Osteocyte (in vitro differentiated cells): ENCODE data around the gene C1QTNF12. TPM values are rescaled to one million over a fixed set of nuclear protein-coding genes. Genes with fewer than 3 reads are reported as not detected.

Source experiments
- DNase-seq: peaks from one replicate; pipeline ENCODE4 v3.0.0; 2021; ENCODE audit warnings: mixed read lengths; ENCODE audit not compliant: unreplicated experiment; ENCODE audit errors: extremely low spot score
- H3K27ac Mint-ChIP-seq: one replicate; pipeline ENCODE4 v1.8.0; 2021; ENCODE audit warnings: mild to moderate bottlenecking, mixed read lengths; ENCODE audit not compliant: unreplicated experiment
- H3K27me3 Mint-ChIP-seq: one replicate; pipeline ENCODE4 v1.8.0; 2021; ENCODE audit warnings: mixed read lengths; ENCODE audit not compliant: unreplicated experiment
- H3K36me3 Mint-ChIP-seq: one replicate; pipeline ENCODE4 v1.8.0; 2021; ENCODE audit warnings: mixed read lengths; ENCODE audit not compliant: unreplicated experiment
- H3K4me1 Mint-ChIP-seq: one replicate; pipeline ENCODE4 v1.8.0; 2021; ENCODE audit warnings: mixed read lengths; ENCODE audit not compliant: unreplicated experiment
- H3K4me3 Mint-ChIP-seq: one replicate; pipeline ENCODE4 v1.8.0; 2021; ENCODE audit warnings: mild to moderate bottlenecking, moderate library complexity, mixed read lengths; ENCODE audit not compliant: unreplicated experiment
- H3K9me3 Mint-ChIP-seq: one replicate; pipeline ENCODE4 v1.8.0; 2021; ENCODE audit warnings: mixed read lengths; ENCODE audit not compliant: unreplicated experiment
- CTCF ChIP-seq: fragments of 200-600 bp; sonication (generic); IDR thresholded peaks from 2 replicates; pipeline ENCODE4 v1.5.0; 2021; ENCODE audit warnings: antibody characterized with exemption, mild to moderate bottlenecking, moderate library complexity
- total RNA-seq: library from RNA; stranded (reverse); gene quantifications from 2 replicates; pipeline ENCODE4 v1.2.1, GENCODE V29; 2021

Gene C1QTNF12
- total RNA-seq, 1 donor from 2014 or later = 3.6 TPM

- Mint-ChIP-seq H3K27ac (no peak overlapping the region), H3K9me3 (no peaks in the 10 kb centered on the region), H3K36me3 (no peaks in the 10 kb centered on the region), H3K4me1 (peaks cover 1% of the 10 kb centered on the region), H3K27me3 (no peaks in the 10 kb centered on the region), H3K4me3 (no peak overlapping the region)
- no peak for TF ChIP-seq CTCF
- no peak for DNase-seq
Observed at GRCh38 chr1:1245817-1246576, 525 bp downstream of the C1QTNF12 start.

GRCh38 chr1:1245178-1245816 is 1.2 kb downstream of the C1QTNF12 start:
- H3K36me3 Mint-ChIP-seq = no peaks in the 10 kb centered on the region
- H3K4me3 Mint-ChIP-seq = no peak overlapping the region
- no peak overlapping the region for H3K27ac Mint-ChIP-seq
- no peak for TF ChIP-seq CTCF
- no peaks in the 10 kb centered on the region for H3K27me3 Mint-ChIP-seq
- H3K9me3 Mint-ChIP-seq = no peaks in the 10 kb centered on the region
- H3K4me1 Mint-ChIP-seq = peaks cover 1% of the 10 kb centered on the region
- no peak for DNase-seq

GRCh38 chr1:1244192-1244811 is 2.2 kb downstream of the C1QTNF12 start:
- H3K4me3 Mint-ChIP-seq = no peak overlapping the region
- no peaks in the 10 kb centered on the region for H3K9me3 Mint-ChIP-seq
- no peaks in the 10 kb centered on the region for H3K27me3 Mint-ChIP-seq
- no peaks in the 10 kb centered on the region for H3K36me3 Mint-ChIP-seq
- peaks cover 8% of the 10 kb centered on the region for H3K4me1 Mint-ChIP-seq
- DNase-seq = no peak
- H3K27ac Mint-ChIP-seq = no peak overlapping the region
- no peak for TF ChIP-seq CTCF

GRCh38 chr1:1243807-1244191 is 2.7 kb downstream of the C1QTNF12 start:
- no peaks in the 10 kb centered on the region for H3K36me3 Mint-ChIP-seq

More at GRCh38 chr1:1243807-1244191, 2.7 kb downstream of the C1QTNF12 start:
- Mint-ChIP-seq H3K27ac (no peak overlapping the region), H3K27me3 (no peaks in the 10 kb centered on the region), H3K4me1 (peaks cover 11% of the 10 kb centered on the region), H3K9me3 (no peaks in the 10 kb centered on the region), H3K4me3 (no peak overlapping the region)
- no peak for DNase-seq
- TF ChIP-seq CTCF = no peak
